ENCODE measurements around the gene MUC5AC. TPM values are rescaled to one million over a fixed set of nuclear protein-coding genes. Genes with fewer than 3 reads are reported as not detected.
"Not testable (repeated sequence)": the region's sequence is repeated elsewhere in the genome, so short reads cannot be mapped to it uniquely, and the experiment has no call there.

Gene MUC5AC
- total RNA-seq, 4 donors from 2014 or later: not detected

GRCh38 chr11:1153105-1153950 lies 4.4 kb upstream of the MUC5AC start:
- no peaks in the 10 kb centered on the region for H3K27me3 ChIP-seq
- DNase-seq: no peak
- no peaks in the 10 kb centered on the region for H3K36me3 ChIP-seq
- H3K9me3 ChIP-seq: no peaks in the 10 kb centered on the region
- 81 to 92% methylated on average over 17 to 23 of the region's 28 CpGs for WGBS, 2 donors
- no peaks in the 10 kb centered on the region for H3K4me1 ChIP-seq
- H3K4me3 ChIP-seq (replicated peaks in 1 of 3): no peak overlapping the region
- intact Hi-C loops (cut with DNase I): no loop called here
- no peak overlapping the region for H3K27ac ChIP-seq
- TF ChIP-seq CTCF (IDR thresholded peaks at IDR 0.05): no peak
- TF ChIP-seq POLR2A (IDR thresholded peaks at IDR 0.05): no peak

GRCh38 chr11:1153951-1154493 lies 3.7 kb upstream of the MUC5AC start:
- DNase-seq: peak in 1 of 2 donors; percentile 6
- Histone ChIP-seq H3K4me3 (replicated peaks in 1 of 3) (no peak overlapping the region), H3K27ac (no peak overlapping the region), H3K36me3 (no peaks in the 10 kb centered on the region), H3K4me1 (no peaks in the 10 kb centered on the region), H3K9me3 (no peaks in the 10 kb centered on the region), H3K27me3 (no peaks in the 10 kb centered on the region)
- intact Hi-C loops (cut with DNase I): no loop called here
- TF ChIP-seq POLR2A (IDR thresholded peaks at IDR 0.05) (no peak), CTCF (IDR thresholded peaks at IDR 0.05) (no peak)
- 90 to 99% methylated on average over 5 to 9 of the region's 14 CpGs for WGBS, 2 donors

- H3K4me3 ChIP-seq (replicated peaks in 1 of 3); H3K27me3 ChIP-seq; H3K27ac ChIP-seq; intact Hi-C loops (cut with DNase I); H3K36me3 ChIP-seq; DNase-seq; H3K9me3 ChIP-seq; H3K4me1 ChIP-seq: not testable (repeated sequence)
- WGBS, 2 donors: 94 to 98% methylated on average over 3 of the region's 3 CpGs
These were observed 3.1 kb upstream of the MUC5AC start for GRCh38 chr11:1154656-1155055.

GRCh38 chr11:1155274-1155693 lies 2.5 kb upstream of the MUC5AC start:
- Histone ChIP-seq H3K9me3 (no peaks in the 10 kb centered on the region), H3K27me3 (no peaks in the 10 kb centered on the region), H3K27ac (no peak overlapping the region), H3K36me3 (no peaks in the 10 kb centered on the region), H3K4me1 (no peaks in the 10 kb centered on the region), H3K4me3 (replicated peaks in 1 of 3) (no peak overlapping the region)
- DNase-seq: no peak
- TF ChIP-seq POLR2A (IDR thresholded peaks at IDR 0.05) (no peak), CTCF (IDR thresholded peaks at IDR 0.05) (no peak)
- intact Hi-C loops (cut with DNase I): no loop called here

- no peak for DNase-seq
- intact Hi-C loops (cut with DNase I): no loop called here
These were observed 1.0 kb upstream of the MUC5AC start for GRCh38 chr11:1156506-1157340.

More at GRCh38 chr11:1156506-1157340, 1.0 kb upstream of the MUC5AC start:
- Histone ChIP-seq H3K9me3 (no peaks in the 10 kb centered on the region), H3K36me3 (no peaks in the 10 kb centered on the region), H3K27ac (no peak overlapping the region), H3K27me3 (no peaks in the 10 kb centered on the region), H3K4me3 (replicated peaks in 1 of 3) (no peak overlapping the region), H3K4me1 (no peaks in the 10 kb centered on the region)
- TF ChIP-seq POLR2A (IDR thresholded peaks at IDR 0.05) (no peak), CTCF (IDR thresholded peaks at IDR 0.05) (no peak)
- WGBS, 2 donors: 89 to 94% methylated on average over 4 to 5 of the region's 7 CpGs
